GM19193 (cell line): ENCODE data around the gene GCK.

Source experiments
- POLR2A ChIP-seq: IDR thresholded peaks from 4 replicates; pipeline ENCODE4 v1.6.1; 2011; ENCODE audit not compliant: insufficient read depth, insufficient read length; ENCODE audit errors: extremely low read depth

Gene GCK

GRCh38 chr7:44182827-44183226 lies 6.4 kb downstream of the GCK start:
- no peak for TF ChIP-seq POLR2A

DNA sequence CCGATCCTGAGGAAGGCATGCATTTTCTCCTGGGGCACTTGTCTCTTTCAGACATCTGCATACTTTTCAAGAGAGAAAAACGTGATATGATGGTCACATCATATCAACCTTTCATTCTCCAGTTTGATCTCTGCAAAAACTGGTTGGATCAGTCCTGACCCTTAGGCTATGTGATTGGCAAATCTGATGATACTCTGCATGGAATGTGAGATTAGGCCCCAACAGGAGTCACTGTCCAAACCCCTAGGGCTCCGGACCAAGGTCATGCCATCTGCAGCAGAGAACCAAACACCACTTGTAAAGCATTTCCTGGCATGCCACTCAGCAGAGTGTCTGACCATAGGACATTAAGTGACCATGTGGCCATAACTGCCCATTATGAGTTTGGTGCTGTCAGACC lies 8.6 kb downstream of the GCK start:
- no peak for TF ChIP-seq POLR2A

DNA sequence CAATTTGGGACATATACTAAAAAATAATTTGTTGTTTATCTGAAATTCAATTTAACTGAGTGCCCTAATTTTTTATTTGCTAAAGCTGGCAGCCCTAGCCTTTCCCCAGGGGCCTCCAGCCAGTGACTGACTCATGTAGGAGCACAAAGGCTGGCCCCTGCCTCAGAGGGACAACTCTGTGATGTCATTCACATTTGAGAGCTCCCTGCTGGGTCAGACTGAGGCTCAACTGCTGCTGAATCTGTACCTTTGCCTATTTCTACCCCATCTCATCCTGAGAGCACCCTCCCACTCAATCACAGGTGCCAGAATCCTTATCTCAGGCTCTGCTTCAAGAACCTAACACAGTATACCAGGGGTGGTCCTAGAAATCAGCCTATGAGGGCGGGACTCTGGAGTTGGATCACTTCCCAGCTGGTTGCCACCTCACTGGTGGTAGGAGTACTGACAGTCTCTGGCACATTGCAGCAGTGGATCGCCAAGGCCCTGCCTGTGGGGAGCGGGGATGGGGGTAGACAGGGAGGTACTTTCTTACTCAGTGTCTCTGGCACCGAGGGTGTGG lies 11.6 kb downstream of the GCK start:
- TF ChIP-seq POLR2A: no peak

- no peak for TF ChIP-seq POLR2A
These were observed 12.8 kb downstream of the GCK start for GRCh38 chr7:44176486-44176885.

- TF ChIP-seq POLR2A: no peak
These were observed 13.5 kb downstream of the GCK start for GRCh38 chr7:44175730-44176129.

GRCh38 chr7:44173911-44174693 lies 15.1 kb downstream of the GCK start:
- TF ChIP-seq POLR2A: no peak

- TF ChIP-seq POLR2A: no peak
These were observed 16.3 kb downstream of the GCK start for GRCh38 chr7:44172803-44173424.

- no peak for TF ChIP-seq POLR2A
These were observed 16.9 kb downstream of the GCK start for GRCh38 chr7:44172352-44172751.

GRCh38 chr7:44167920-44168319 lies 21.3 kb downstream of the GCK start:
- no peak for TF ChIP-seq POLR2A

GRCh38 chr7:44163591-44163990 lies 25.6 kb downstream of the GCK start:
- no peak for TF ChIP-seq POLR2A

- no peak for TF ChIP-seq POLR2A
These were observed 26.3 kb downstream of the GCK start for GRCh38 chr7:44162785-44163395.

DNA sequence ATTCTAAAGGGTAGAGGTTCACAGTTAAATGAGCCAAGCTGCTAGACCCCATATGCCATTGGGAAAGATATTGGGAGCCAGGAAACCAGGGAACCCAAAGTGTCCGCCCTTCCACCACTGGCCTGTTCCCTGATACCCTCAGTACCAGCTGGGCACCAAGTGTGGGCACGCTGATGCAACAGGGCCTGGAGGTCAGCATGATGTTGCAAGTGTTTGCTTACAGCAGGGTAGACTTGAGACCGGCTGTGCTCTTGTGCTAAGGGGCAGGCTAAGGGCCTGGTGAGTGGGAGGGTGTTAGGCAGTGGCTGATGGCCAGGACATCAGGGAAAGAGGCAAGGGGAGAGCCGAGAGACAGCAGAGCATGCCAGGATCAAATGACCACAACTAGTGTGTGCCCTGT lies 27.1 kb downstream of the GCK start:
- no peak for TF ChIP-seq POLR2A

- no peak for TF ChIP-seq POLR2A
These were observed 27.9 kb downstream of the GCK start for GRCh38 chr7:44161371-44161770.

DNA sequence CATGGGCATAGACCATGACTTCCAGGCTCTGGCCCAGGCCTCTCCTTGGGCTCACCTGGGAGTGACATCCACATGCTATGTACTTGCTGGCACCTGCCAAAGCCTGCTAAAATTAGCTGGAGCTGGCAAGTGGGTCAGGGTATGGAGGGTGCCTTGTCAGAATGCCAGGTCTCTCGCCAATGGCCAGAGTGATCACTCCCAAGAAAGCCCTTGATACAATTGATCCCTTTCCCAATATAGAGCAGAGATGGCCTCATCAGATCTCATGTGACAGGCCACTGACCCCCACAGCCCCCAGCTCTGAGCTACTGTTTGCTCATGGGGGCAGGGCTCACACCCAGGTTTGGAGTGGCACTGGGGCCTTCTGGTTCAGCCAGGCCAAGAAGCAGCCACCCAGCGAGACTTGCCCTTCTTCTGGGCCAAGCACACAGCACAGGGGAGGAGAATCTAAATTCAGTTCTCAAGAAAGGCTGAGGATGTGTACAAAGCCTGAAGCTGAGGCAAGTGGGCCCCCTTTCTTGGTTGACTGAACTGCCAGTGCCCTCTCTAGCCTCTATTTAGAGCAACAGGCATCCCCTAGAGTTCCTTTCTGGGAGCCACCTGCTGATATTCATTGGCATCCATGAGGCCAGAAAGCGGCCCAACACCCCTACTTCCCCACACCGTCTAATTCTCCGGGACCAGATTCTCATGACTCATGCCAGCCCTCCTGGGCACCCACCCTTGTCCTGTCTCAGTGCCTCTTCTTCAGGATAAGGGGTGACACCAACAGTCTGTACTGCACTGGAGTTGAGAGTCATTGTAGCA lies 29.2 kb downstream of the GCK start:
- TF ChIP-seq POLR2A: no peak
